Gastrocnemius medialis (tissue), 4 donors: ENCODE measurements around the gene KAZN. TPM values are rescaled to one million over a fixed set of nuclear protein-coding genes. Genes with fewer than 3 reads are reported as not detected.

ENCODE experiments used
- ATAC-seq, 2 donors: fragments of 150-250 bp; one replicate each; pipeline ENCODE4 v1.9.1; 2016
- DNase-seq, 2 donors: peaks; one replicate each; pipeline ENCODE4 v3.0.0-alpha.2; 2019
- H3K27ac ChIP-seq, 4 donors: fragments of 200-600 bp; sonication (generic); 1 replicate in 1 of 4; 2 replicates in 3 of 4; pipeline ENCODE4 v1.5.1; 2016 to 2018; ENCODE audit warnings: mild to moderate bottlenecking in 2 of 4, moderate library complexity in 1 of 4
- H3K27me3 ChIP-seq, 3 donors: fragments of 200-600 bp; sonication (generic) in 2 of 3; 1 replicate in 1 of 3; 2 replicates in 2 of 3; pipeline versions ENCODE4 v1.5.1 to v1.6.0; 2016 to 2019; ENCODE audit warnings: mild to moderate bottlenecking in 1 of 3, moderate library complexity in 1 of 3
- H3K36me3 ChIP-seq, 2 donors: fragments of 200-600 bp; sonication (generic) in 1 of 2; one replicate each; pipeline ENCODE4 v1.5.1; 2017 to 2018
- H3K4me1 ChIP-seq, 2 donors: fragments of 200-600 bp; sonication (generic) in 1 of 2; one replicate each; pipeline ENCODE4 v1.5.1; 2016 to 2017; ENCODE audit warnings: mild to moderate bottlenecking in 2 of 2
- H3K4me3 ChIP-seq, 4 donors: fragments of 200-600 bp; sonication (generic) in 3 of 4; 1 replicate in 1 of 4; 2 replicates in 3 of 4; pipeline ENCODE4 v1.5.1; 2016 to 2019; ENCODE audit warnings: mild to moderate bottlenecking in 2 of 4
- H3K9me3 ChIP-seq, 3 donors: fragments of 200-600 bp; sonication (generic) in 2 of 3; 1 replicate in 1 of 3; 2 replicates in 2 of 3; pipeline ENCODE4 v1.5.1; 2016 to 2019
- CTCF ChIP-seq, 5 experiments: fragments of 450-650 bp in 3 of 5; fragments of 200-600 bp in 2 of 5; sonication (generic) in 2 of 5; IDR thresholded peaks in 4 of 5; conservative IDR thresholded peaks in 1 of 5; 1 replicate in 4 of 5; 2 replicates in 1 of 5; pipeline ENCODE4 v1.5.1; 2016 to 2019; ENCODE audit warnings: antibody characterized with exemption in 5 of 5, mild to moderate bottlenecking in 3 of 5, moderate library complexity in 3 of 5
- POLR2A ChIP-seq, 2 donors: fragments of 450-650 bp; IDR thresholded peaks; one replicate each; pipeline ENCODE4 v1.6.1; 2017; ENCODE audit warnings: antibody characterized with exemption in 2 of 2, mild to moderate bottlenecking in 2 of 2, moderate library complexity in 2 of 2
- in situ Hi-C, 4 donors: fragments of 200-750 bp; cut with MboI; loops; one replicate each; pipeline versions ENCODE4 v1.15.0 to v1.8.0; 2017; ENCODE audit warnings: low sequenced_read_pairs in 4 of 4
- intact Hi-C: fragments of 100-400 bp; cut with DNase I; formaldehyde crosslinking; loops from one replicate; pipeline ENCODE4 v1.15.1; 2023; ENCODE audit warnings: low total_unique reads
- total RNA-seq, 4 donors: library from RNA; depleted of rRNA; stranded (reverse); fragments of >200 nt; gene quantifications; one replicate each; pipeline versions ENCODE4 v1.1.0 to v1.2.3, GENCODE V29; 2016

The KAZN gene
- total RNA-seq, 4 donors from 2014 or later = 0.05 to 2.2 (median 1.00) TPM

- Histone ChIP-seq H3K9me3 (no peaks in the 10 kb centered on the region), H3K4me1 (no peaks in the 10 kb centered on the region), H3K4me3 (no peak overlapping the region), H3K27me3 (no peaks in the 10 kb centered on the region), H3K36me3 (no peaks in the 10 kb centered on the region), H3K27ac (no peak overlapping the region)
- TF ChIP-seq POLR2A (IDR thresholded peaks at IDR 0.05) (no peak), CTCF (IDR thresholded peaks at IDR 0.05 in 4 of 5, conservative IDR thresholded peaks at IDR 0.05 in 1 of 5) (no peak)
- intact Hi-C loops (no loop called here), in situ Hi-C loops (loop anchor here in 1 of 4 donors (25.0 kb wide), 1 partner anchor 330 kb away; the partner anchor contains the start of gene CTRC)
- no peak for DNase-seq
- no peak for ATAC-seq
These were observed 508.7 kb downstream of the KAZN start for GRCh38 chr1:15107058-15107687.

- in situ Hi-C loops = loop anchor here in 1 of 4 donors (25.0 kb wide), 1 partner anchor 329 kb away; the partner anchor contains the start of gene CTRC
- TF ChIP-seq CTCF (IDR thresholded peaks at IDR 0.05 in 4 of 5, conservative IDR thresholded peaks at IDR 0.05 in 1 of 5) = no peak
- TF ChIP-seq POLR2A (IDR thresholded peaks at IDR 0.05) = no peak
- Histone ChIP-seq H3K4me1 (no peaks in the 10 kb centered on the region), H3K27me3 (no peaks in the 10 kb centered on the region), H3K36me3 (no peaks in the 10 kb centered on the region), H3K4me3 (no peak overlapping the region), H3K27ac (no peak overlapping the region), H3K9me3 (no peaks in the 10 kb centered on the region)
- intact Hi-C loops = no loop called here
- DNase-seq = no peak
- no peak for ATAC-seq
These were observed 509.4 kb downstream of the KAZN start for GRCh38 chr1:15107911-15108310.

GRCh38 chr1:15110128-15110866 lies 511.8 kb downstream of the KAZN start:
- DNase-seq (no peak), ATAC-seq (no peak)
- no peaks in the 10 kb centered on the region for H3K27me3 ChIP-seq
- TF ChIP-seq CTCF (IDR thresholded peaks at IDR 0.05 in 4 of 5, conservative IDR thresholded peaks at IDR 0.05 in 1 of 5) (no peak), POLR2A (IDR thresholded peaks at IDR 0.05) (no peak)
- H3K4me3 ChIP-seq = no peak overlapping the region
- H3K36me3 ChIP-seq = no peaks in the 10 kb centered on the region
- H3K27ac ChIP-seq = no peak overlapping the region
- intact Hi-C loops = no loop called here
- H3K9me3 ChIP-seq = no peaks in the 10 kb centered on the region
- in situ Hi-C loops = loop anchor here in 1 of 4 donors (25.0 kb wide), 1 partner anchor 327 kb away; the partner anchor contains the start of gene CTRC
- no peaks in the 10 kb centered on the region for H3K4me1 ChIP-seq

GRCh38 chr1:15110867-15111230 lies 512.4 kb downstream of the KAZN start:
- no peaks in the 10 kb centered on the region for H3K9me3 ChIP-seq
- no peak overlapping the region for H3K4me3 ChIP-seq
- intact Hi-C loops = no loop called here
- H3K36me3 ChIP-seq = no peaks in the 10 kb centered on the region
- no peak overlapping the region for H3K27ac ChIP-seq
- TF ChIP-seq CTCF (IDR thresholded peaks at IDR 0.05 in 4 of 5, conservative IDR thresholded peaks at IDR 0.05 in 1 of 5) = no peak
- TF ChIP-seq POLR2A (IDR thresholded peaks at IDR 0.05) = no peak
- DNase-seq (no peak), ATAC-seq (no peak)
- no peaks in the 10 kb centered on the region for H3K27me3 ChIP-seq
- in situ Hi-C loops = loop anchor here in 1 of 4 donors (25.0 kb wide), 1 partner anchor 326 kb away; the partner anchor contains the start of gene CTRC
- H3K4me1 ChIP-seq = no peaks in the 10 kb centered on the region
